Trophoblast cell (in vitro differentiated cells and primary cell): ENCODE measurements around the gene NELFA.
A peak's percentile ranks its signal among the peaks of the same experiment; 100 is the strongest.
"Not testable (repeated sequence)": the region's sequence is repeated elsewhere in the genome, so short reads cannot be mapped to it uniquely, and the experiment has no call there.

Experiments used
- DNase-seq, 2 donors: peaks; one replicate each; pipeline ENCODE4 v3.0.0-alpha.2; 2016
- H2AFZ ChIP-seq: 2 replicates; pipeline ENCODE4 v1.6.1; 2013; ENCODE audit warnings: low read length, moderate library complexity, mild to moderate bottlenecking; ENCODE audit not compliant: insufficient read depth, poor library complexity
- H2AK5ac ChIP-seq: 2 replicates; pipeline ENCODE4 v1.6.1; 2013; ENCODE audit warnings: mild to moderate bottlenecking, low read length
- H2BK120ac ChIP-seq: 2 replicates; pipeline ENCODE4 v1.6.1; 2013; ENCODE audit warnings: low read length, mild to moderate bottlenecking, moderate library complexity; ENCODE audit not compliant: insufficient read depth, poor library complexity
- H2BK12ac ChIP-seq: 2 replicates; pipeline ENCODE4 v1.6.1; 2013; ENCODE audit warnings: mild to moderate bottlenecking, low read length, moderate library complexity
- H2BK5ac ChIP-seq: 2 replicates; pipeline ENCODE4 v1.6.1; 2013; ENCODE audit warnings: low read length, low read depth, moderate library complexity, mild to moderate bottlenecking; ENCODE audit not compliant: poor library complexity
- H3K14ac ChIP-seq: 2 replicates; pipeline ENCODE4 v1.6.1; 2013; ENCODE audit warnings: mild to moderate bottlenecking, low read length
- H3K18ac ChIP-seq: 2 replicates; pipeline ENCODE4 v1.6.1; 2013; ENCODE audit warnings: mild to moderate bottlenecking, low read length
- H3K23ac ChIP-seq: 2 replicates; pipeline ENCODE4 v1.6.1; 2013; ENCODE audit warnings: low read length
- H3K27ac ChIP-seq: 2 replicates; pipeline ENCODE4 v1.5.1; 2013; ENCODE audit warnings: low read depth, mild to moderate bottlenecking, inconsistent platforms, low read length, moderate library complexity
- H3K27me3 ChIP-seq: 2 replicates; pipeline ENCODE4 v1.6.1; 2013; ENCODE audit warnings: inconsistent platforms, mild to moderate bottlenecking, low read length, moderate library complexity; ENCODE audit not compliant: insufficient read depth
- H3K36me3 ChIP-seq, 2 experiments: 1 replicate in 1 of 2; 2 replicates in 1 of 2; pipeline ENCODE4 v1.6.1; 2013; ENCODE audit warnings: low read length in 2 of 2, mild to moderate bottlenecking in 2 of 2, moderate library complexity in 1 of 2; ENCODE audit not compliant: insufficient read depth in 2 of 2, control insufficient read depth in 1 of 2
- H3K4ac ChIP-seq: 2 replicates; pipeline ENCODE4 v1.6.1; 2013; ENCODE audit warnings: low read depth, mild to moderate bottlenecking, low read length, moderate library complexity
- H3K4me1 ChIP-seq, 2 experiments: 1 replicate in 1 of 2; 2 replicates in 1 of 2; pipeline ENCODE4 v1.6.1; 2013; ENCODE audit warnings: low read length in 2 of 2, mild to moderate bottlenecking in 2 of 2, moderate library complexity in 1 of 2; ENCODE audit not compliant: insufficient read depth in 2 of 2, control insufficient read depth in 1 of 2
- H3K4me2 ChIP-seq: 2 replicates; pipeline ENCODE4 v1.6.1; 2013; ENCODE audit warnings: inconsistent platforms, mild to moderate bottlenecking, low read length, moderate library complexity
- H3K4me3 ChIP-seq: 2 replicates; pipeline ENCODE4 v1.5.1; 2013; ENCODE audit warnings: mild to moderate bottlenecking, low read depth, low read length, inconsistent platforms
- H3K79me1 ChIP-seq: one replicate; pipeline ENCODE4 v1.6.1; 2013; ENCODE audit warnings: low read length
- H3K79me2 ChIP-seq: 2 replicates; pipeline ENCODE4 v1.6.1; 2013; ENCODE audit warnings: low read length, mild to moderate bottlenecking; ENCODE audit not compliant: control insufficient read depth, insufficient read depth, poor library complexity
- H3K9ac ChIP-seq: 2 replicates; pipeline ENCODE4 v1.6.1; 2013; ENCODE audit warnings: mild to moderate bottlenecking, low read length
- H3K9me3 ChIP-seq: 2 replicates; pipeline ENCODE4 v1.6.1; 2013; ENCODE audit warnings: low read depth, mild to moderate bottlenecking, control low read depth, inconsistent platforms, low read length; ENCODE audit not compliant: insufficient read depth
- H4K12ac ChIP-seq: 2 replicates; pipeline ENCODE4 v1.6.1; 2013; ENCODE audit warnings: low read depth, mild to moderate bottlenecking, low read length, moderate library complexity
- H4K8ac ChIP-seq: 2 replicates; pipeline ENCODE4 v1.6.1; 2013; ENCODE audit warnings: low read depth, mild to moderate bottlenecking, low read length, moderate library complexity
- H4K91ac ChIP-seq: one replicate; pipeline ENCODE4 v1.6.1; 2013; ENCODE audit warnings: low read depth, mild to moderate bottlenecking, low read length, moderate library complexity
- WGBS: extraction: QIAGEN DNeasy Blood & Tissue Kit; methylation state at CpG from one replicate; pipeline ENCODE4 v1.1.7; 2013; ENCODE audit warnings: missing lambda C conversion rate; ENCODE audit not compliant: insufficient read length, insufficient coverage; ENCODE audit errors: extremely low coverage; 5-methylcytosine and 5-hydroxymethylcytosine counted together

The NELFA gene

GRCh38 chr4:2003361-2003760, 5.4 kb downstream of the NELFA start:
- not testable (repeated sequence) for H2AFZ ChIP-seq, H3K9me3 ChIP-seq
- no CpG with 5 or more reads among the region's 2 CpGs for WGBS

GRCh38 chr4:1999308-1999707, 9.5 kb downstream of the NELFA start:
- H3K79me2 ChIP-seq, H3K27me3 ChIP-seq, H2AFZ ChIP-seq, H4K8ac ChIP-seq, H2BK12ac ChIP-seq, H3K36me3 ChIP-seq, H3K79me1 ChIP-seq, H3K4me3 ChIP-seq, H2AK5ac ChIP-seq, H3K4me2 ChIP-seq, H3K18ac ChIP-seq, H3K9ac ChIP-seq, DNase-seq, H2BK5ac ChIP-seq, H3K9me3 ChIP-seq, H3K23ac ChIP-seq, H3K27ac ChIP-seq, H3K4ac ChIP-seq, H3K14ac ChIP-seq, H2BK120ac ChIP-seq, H4K91ac ChIP-seq, H4K12ac ChIP-seq: not testable (repeated sequence)
- WGBS = no CpG with 5 or more reads among the region's 4 CpGs
- peaks cover 6 to 10% of the 10 kb centered on the region in 2 experiments for H3K4me1 ChIP-seq

More at GRCh38 chr4:2003361-2003760, 5.4 kb downstream of the NELFA start:
- not testable (repeated sequence) for H3K4me3 ChIP-seq, H3K9ac ChIP-seq, H3K18ac ChIP-seq, H3K27me3 ChIP-seq, H3K27ac ChIP-seq, H2BK5ac ChIP-seq, H4K12ac ChIP-seq, H4K8ac ChIP-seq, H2BK12ac ChIP-seq, H3K79me2 ChIP-seq, DNase-seq, H3K4me2 ChIP-seq, H3K79me1 ChIP-seq, H3K14ac ChIP-seq, H3K4ac ChIP-seq, H3K23ac ChIP-seq, H3K4me1 ChIP-seq, H2AK5ac ChIP-seq, H4K91ac ChIP-seq, H2BK120ac ChIP-seq
- peaks cover 5 to 11% of the 10 kb centered on the region in 2 experiments for H3K36me3 ChIP-seq

GRCh38 chr4:1998296-1998695, 10.5 kb downstream of the NELFA start:
- no peaks in the 10 kb centered on the region for H3K36me3 ChIP-seq
- WGBS = no CpG with 5 or more reads among the region's 7 CpGs
- no peak overlapping the region for H3K18ac ChIP-seq
- H3K4ac ChIP-seq = no peak overlapping the region
- H2BK120ac ChIP-seq = no peak overlapping the region
- no peaks in the 10 kb centered on the region for H3K27me3 ChIP-seq
- no peak overlapping the region for H2BK12ac ChIP-seq
- no peak overlapping the region for H3K14ac ChIP-seq
- H3K9ac ChIP-seq = no peak overlapping the region
- H3K4me2 ChIP-seq = peak overlapping the region; percentile 48
- peaks cover 6 to 10% of the 10 kb centered on the region in 2 experiments for H3K4me1 ChIP-seq
- H4K12ac ChIP-seq = no peak overlapping the region
- no peak overlapping the region for H2AK5ac ChIP-seq
- no peak overlapping the region for H4K8ac ChIP-seq
- no peak overlapping the region for H2AFZ ChIP-seq
- no peaks in the 10 kb centered on the region for H3K9me3 ChIP-seq
- no peaks in the 10 kb centered on the region for H3K79me1 ChIP-seq
- no peak overlapping the region for H4K91ac ChIP-seq
- no peak overlapping the region for H2BK5ac ChIP-seq
- H3K23ac ChIP-seq = no peak overlapping the region
- DNase-seq = peak; percentile 31 to 76
- H3K27ac ChIP-seq = peak overlapping the region; percentile 89
- H3K79me2 ChIP-seq = no peaks in the 10 kb centered on the region
- H3K4me3 ChIP-seq = no peak overlapping the region

GRCh38 chr4:1997712-1998111, 11.1 kb downstream of the NELFA start:
- no CpG with 5 or more reads among the region's 4 CpGs for WGBS

More at GRCh38 chr4:1997712-1998111, 11.1 kb downstream of the NELFA start:
- Histone ChIP-seq H3K18ac (peak overlapping the region; percentile 5), H3K79me1 (no peaks in the 10 kb centered on the region), H3K27ac (peak overlapping the region; percentile 65), H3K9ac (no peak overlapping the region), H2BK12ac (peak overlapping the region; percentile 21), H3K4me1 (peaks cover 6 to 10% of the 10 kb centered on the region in 2 experiments), H2AFZ (no peak overlapping the region), H3K9me3 (no peaks in the 10 kb centered on the region), H3K4ac (peak overlapping the region; percentile 16), H4K12ac (no peak overlapping the region), H2BK120ac (no peak overlapping the region), H4K8ac (no peak overlapping the region), H2BK5ac (no peak overlapping the region), H3K4me2 (no peak overlapping the region), H2AK5ac (no peak overlapping the region), H4K91ac (no peak overlapping the region), H3K36me3 (no peaks in the 10 kb centered on the region), H3K79me2 (no peaks in the 10 kb centered on the region), H3K14ac (no peak overlapping the region), H3K23ac (no peak overlapping the region), H3K27me3 (no peaks in the 10 kb centered on the region), H3K4me3 (no peak overlapping the region)
- DNase-seq = no peak
